ENCODE measurements around the gene LAIR2. TPM values are rescaled to one million over a fixed set of nuclear protein-coding genes. Genes with fewer than 3 reads are reported as not detected.
"Not testable (repeated sequence)": the region's sequence is repeated elsewhere in the genome, so short reads cannot be mapped to it uniquely, and the experiment has no call there.

The LAIR2 gene
- total RNA-seq, 2 experiments from 2014 or later, result 1.2 TPM; not detected in 1

DNA sequence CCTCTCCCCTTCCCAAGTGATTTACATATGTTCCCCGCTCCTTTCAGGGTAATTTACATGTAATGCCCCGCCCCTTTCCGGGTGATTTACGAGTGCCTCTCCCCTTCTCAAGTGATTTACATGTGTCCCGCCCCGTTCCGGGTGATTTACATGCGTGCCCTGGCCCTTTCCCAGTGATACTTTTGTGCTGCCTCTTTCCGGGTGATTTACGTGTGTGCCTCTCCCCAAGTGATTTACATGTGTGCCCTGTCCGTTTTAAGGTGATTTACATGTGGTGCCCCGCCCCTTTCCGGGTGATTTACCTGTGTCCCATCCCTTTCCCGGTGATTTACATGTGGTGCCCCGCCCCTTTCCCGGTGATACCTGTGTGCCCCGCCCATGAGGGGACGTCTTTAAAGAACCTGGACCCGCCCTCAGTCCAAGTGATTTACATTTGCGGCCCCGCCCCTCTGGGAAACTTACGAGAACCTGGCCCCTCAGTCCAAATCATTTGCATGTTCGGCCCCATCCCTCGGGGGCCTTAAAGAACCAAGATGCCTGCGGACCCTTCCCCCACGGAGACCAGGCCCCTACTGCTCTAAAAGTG is 38.5 kb upstream of the LAIR2 start:
- Mint-ChIP-seq H3K27me3 (peaks cover 15% of the 10 kb centered on the region), H3K4me3 (peak overlapping the region; percentile 86), H3K36me3 (ENCODE audit: low read depth) (peaks cover 34% of the 10 kb centered on the region), H3K9me3 (peaks cover 2% of the 10 kb centered on the region), H3K27ac (peak overlapping the region; percentile 84), H3K4me1 (ENCODE audit: low read depth) (peaks cover 30% of the 10 kb centered on the region)
- Histone ChIP-seq H3K27ac (ENCODE audit: low read depth in 1 of 2, low read length in 2 of 2) (peak overlapping the region; percentile 69), H3K27me3 (ENCODE audit: control insufficient read depth in 1 of 2, insufficient read depth in 2 of 2, low read length in 2 of 2) (peaks cover 0 to 5% of the 10 kb centered on the region in 2 experiments), H3K9me3 (ENCODE audit: control insufficient read depth in 1 of 2, insufficient read depth in 1 of 2, low read length in 2 of 2) (peaks cover 0 to 12% of the 10 kb centered on the region in 2 experiments), H3K36me3 (ENCODE audit: insufficient read depth, low read length) (peaks cover 29% of the 10 kb centered on the region), H3K4me1 (ENCODE audit: insufficient read depth, low read length) (peaks cover 44% of the 10 kb centered on the region), H3K4me3 (ENCODE audit: low read length) (peak overlapping the region; percentile 82)
- DNase-seq, result peak in 13 of 14 experiments; percentile 55 to 95 (median 72)
- ATAC-seq (ENCODE audit: poor library complexity), result peak; percentile 64
- POLR2A ChIA-PET, result interaction anchor here (0.6 to 3.5 kb wide), 6 partner anchors 9 to 1160 kb away, joined by 3 to 72 read pairs (median 3); partner anchors contain the start of genes CDC42EP5, CNOT3, LENG8 and ZNF784
- intact Hi-C loops (cut with DNase I, micrococcal nuclease), result loop anchor here (5.0 to 10.0 kb wide), 4 partner anchors 259 to 1013 kb away; partner anchors contain the start of genes MYADM (in 2 of the 2), RPS9 (in 1 of the 2) and ZNF628 (in 1 of the 2)
- TF ChIP-seq CTCF (IDR thresholded peaks at IDR 0.05), result no peak
- CTCF ChIA-PET, result interaction anchor here (1.0 kb wide), 1 partner anchor 13 kb away, joined by 3 read pairs; no protein-coding TSS in a partner anchor

- no peak for ATAC-seq (ENCODE audit: poor library complexity)
- peak overlapping the region; percentile 84 for H3K27ac Mint-ChIP-seq
- peaks cover 25% of the 10 kb centered on the region for H3K4me1 Mint-ChIP-seq (ENCODE audit: low read depth)
- peaks cover 23% of the 10 kb centered on the region for H3K36me3 ChIP-seq (ENCODE audit: insufficient read depth, low read length)
- DNase-seq, result peak in 13 of 14 experiments; percentile 33 to 83 (median 57)
- H3K4me3 ChIP-seq (ENCODE audit: low read length), result peak overlapping the region; percentile 82
- H3K36me3 Mint-ChIP-seq (ENCODE audit: low read depth), result peaks cover 27% of the 10 kb centered on the region
- H3K4me1 ChIP-seq (ENCODE audit: insufficient read depth, low read length), result peaks cover 38% of the 10 kb centered on the region
- peaks cover 22% of the 10 kb centered on the region for H3K27me3 Mint-ChIP-seq
- H3K9me3 Mint-ChIP-seq, result peaks cover 2% of the 10 kb centered on the region
- H3K4me3 Mint-ChIP-seq, result peak overlapping the region; percentile 86
- peak overlapping the region in 1 of 2 donors; percentile 69 for H3K27ac ChIP-seq (ENCODE audit: low read depth in 1 of 2, low read length in 2 of 2)
- peaks cover 0 to 12% of the 10 kb centered on the region in 2 experiments for H3K9me3 ChIP-seq (ENCODE audit: control insufficient read depth in 1 of 2, insufficient read depth in 1 of 2, low read length in 2 of 2)
- intact Hi-C loops (cut with DNase I, micrococcal nuclease), result loop anchor here (5.0 to 10.0 kb wide), 4 partner anchors 260 to 1012 kb away; partner anchors contain the start of genes MYADM (in 2 of the 2), RPS9 (in 1 of the 2) and ZNF628 (in 1 of the 2)
- CTCF ChIA-PET, result no interaction called here
- H3K27me3 ChIP-seq (ENCODE audit: control insufficient read depth in 1 of 2, insufficient read depth in 2 of 2, low read length in 2 of 2), result peaks cover 4 to 12% of the 10 kb centered on the region in 2 experiments
- POLR2A ChIA-PET, result interaction anchor here (1.0 to 2.1 kb wide), 2 partner anchors 16 to 26 kb away, joined by 3 to 10 read pairs; partner anchors contain the start of gene LENG8
- TF ChIP-seq CTCF (IDR thresholded peaks at IDR 0.05), result no peak
Measured at GRCh38 chr19:54464630-54465425, 37.8 kb upstream of the LAIR2 start.

- CTCF ChIA-PET, result no interaction called here
- no peak for ATAC-seq (ENCODE audit: poor library complexity)
- H3K27me3 ChIP-seq (ENCODE audit: control insufficient read depth in 1 of 2, insufficient read depth in 2 of 2, low read length in 2 of 2), result peaks cover 5 to 19% of the 10 kb centered on the region in 2 experiments
- DNase-seq, result peak in 1 of 14 experiments; percentile 53
- Mint-ChIP-seq H3K4me1 (ENCODE audit: low read depth) (peaks cover 24% of the 10 kb centered on the region), H3K27ac (no peak overlapping the region), H3K27me3 (peaks cover 29% of the 10 kb centered on the region), H3K4me3 (peak overlapping the region; percentile 71), H3K9me3 (peaks cover 2% of the 10 kb centered on the region), H3K36me3 (ENCODE audit: low read depth) (peaks cover 24% of the 10 kb centered on the region)
- H3K4me1 ChIP-seq (ENCODE audit: insufficient read depth, low read length), result peaks cover 33% of the 10 kb centered on the region
- H3K27ac ChIP-seq (ENCODE audit: low read depth in 1 of 2, low read length in 2 of 2), result no peak overlapping the region
- H3K4me3 ChIP-seq (ENCODE audit: low read length), result no peak overlapping the region
- intact Hi-C loops (cut with DNase I, micrococcal nuclease), result loop anchor here (10.0 kb wide), 2 partner anchors 261 to 601 kb away; partner anchors contain the start of genes MYADM (in 2 of the 2) and RPS9 (in 1 of the 2)
- no peak for TF ChIP-seq CTCF (IDR thresholded peaks at IDR 0.05)
- peaks cover 0 to 12% of the 10 kb centered on the region in 2 experiments for H3K9me3 ChIP-seq (ENCODE audit: control insufficient read depth in 1 of 2, insufficient read depth in 1 of 2, low read length in 2 of 2)
- POLR2A ChIA-PET, result interaction anchor here (1.0 to 2.1 kb wide), 2 partner anchors 17 to 27 kb away, joined by 3 to 10 read pairs; partner anchors contain the start of gene LENG8
- peaks cover 16% of the 10 kb centered on the region for H3K36me3 ChIP-seq (ENCODE audit: insufficient read depth, low read length)
Measured at GRCh38 chr19:54465426-54466109, 37.1 kb upstream of the LAIR2 start.

GRCh38 chr19:54466110-54466480 is 36.5 kb upstream of the LAIR2 start:
- Histone ChIP-seq H3K27me3 (ENCODE audit: control insufficient read depth in 1 of 2, insufficient read depth in 2 of 2, low read length in 2 of 2) (peaks cover 10 to 25% of the 10 kb centered on the region in 2 experiments), H3K36me3 (ENCODE audit: insufficient read depth, low read length) (peaks cover 12% of the 10 kb centered on the region), H3K4me1 (ENCODE audit: insufficient read depth, low read length) (peaks cover 39% of the 10 kb centered on the region), H3K9me3 (ENCODE audit: control insufficient read depth in 1 of 2, insufficient read depth in 1 of 2, low read length in 2 of 2) (peaks cover 0 to 15% of the 10 kb centered on the region in 2 experiments)
- H3K27ac ChIP-seq (ENCODE audit: low read depth in 1 of 2, low read length in 2 of 2); DNase-seq; H3K4me3 ChIP-seq (ENCODE audit: low read length); CTCF ChIA-PET; ATAC-seq (ENCODE audit: poor library complexity); H3K9me3 Mint-ChIP-seq: not testable (repeated sequence)
- Mint-ChIP-seq H3K36me3 (ENCODE audit: low read depth) (peaks cover 19% of the 10 kb centered on the region), H3K4me3 (peak overlapping the region; percentile 85), H3K27ac (peak overlapping the region; percentile 56), H3K27me3 (peaks cover 33% of the 10 kb centered on the region), H3K4me1 (ENCODE audit: low read depth) (peaks cover 24% of the 10 kb centered on the region)
- intact Hi-C loops (cut with DNase I, micrococcal nuclease), result loop anchor here (10.0 kb wide), 2 partner anchors 261 to 601 kb away; partner anchors contain the start of genes MYADM (in 2 of the 2) and RPS9 (in 1 of the 2)
- POLR2A ChIA-PET, result interaction anchor here (2.1 kb wide), 1 partner anchor 17 kb away, joined by 10 read pairs; the partner anchor contains the start of gene LENG8
